A549 (cell line): Measurements from ENCODE around the gene THTPA. TPM values are rescaled to one million over a fixed set of nuclear protein-coding genes. Genes with fewer than 3 reads are reported as not detected.
A peak's percentile ranks its signal among the peaks of the same experiment; 100 is the strongest.

Source experiments
- CBX2 ChIP-seq: fragments of 200-600 bp; sonication (generic); IDR thresholded peaks from 2 replicates; pipeline ENCODE4 v1.6.1; 2016; ENCODE audit warnings: low read depth, mild to moderate bottlenecking, borderline replicate concordance
- CEBPB ChIP-seq, 2 experiments: fragments of >200 bp in 1 of 2; sonication (Bioruptor Twin) in 1 of 2; formaldehyde crosslinking in 1 of 2; IDR thresholded peaks; 2 replicates each; pipeline ENCODE4 v1.6.1; 2012 to 2016
- CHD2 ChIP-seq: fragments of 150-350 bp; IDR thresholded peaks from 2 replicates; pipeline ENCODE4 v1.6.1; 2014; ENCODE audit warnings: low read length; ENCODE audit not compliant: partially characterized antibody
- EP300 ChIP-seq, 2 experiments: fragments of >200 bp; sonication (Bioruptor Twin); formaldehyde crosslinking; IDR thresholded peaks; 2 replicates in 1 of 2; 3 replicates in 1 of 2; pipeline ENCODE4 v1.6.1; 2016 to 2017
- FOSB ChIP-seq: fragments of 250-450 bp; sonication (Bioruptor Pico); IDR thresholded peaks from 2 replicates; pipeline ENCODE4 v1.5.0; 2020; ENCODE audit warnings: mild to moderate bottlenecking, moderate library complexity
- FOSL2 ChIP-seq, 2 experiments: fragments of 450-650 bp in 1 of 2; fragments of >200 bp in 1 of 2; sonication (Bioruptor Twin) in 1 of 2; formaldehyde crosslinking; IDR thresholded peaks; 2 replicates each; pipeline versions ENCODE4 v1.5.0 to v1.6.1; 2016 to 2020; ENCODE audit warnings: mild to moderate bottlenecking in 1 of 2, moderate library complexity in 1 of 2
- HEYL ChIP-seq: fragments of 250-450 bp; sonication (Bioruptor Pico); IDR thresholded peaks from 2 replicates; pipeline ENCODE4 v1.8.0; 2021; ENCODE audit warnings: mild to moderate bottlenecking, moderate library complexity
- JUN ChIP-seq, 2 experiments: fragments of >200 bp; sonication (Bioruptor Twin); formaldehyde crosslinking; IDR thresholded peaks; 2 replicates in 1 of 2; 3 replicates in 1 of 2; pipeline ENCODE4 v1.6.1; 2016 to 2017
- JUNB ChIP-seq: fragments of >200 bp; sonication (Bioruptor Twin); formaldehyde crosslinking; IDR thresholded peaks from 2 replicates; pipeline ENCODE4 v1.6.1; 2016
- KDM5A ChIP-seq: fragments of 200-600 bp; sonication (generic); IDR thresholded peaks from 2 replicates; pipeline ENCODE4 v1.6.1; 2016; ENCODE audit warnings: antibody characterized with exemption, mild to moderate bottlenecking
- MYC ChIP-seq: IDR thresholded peaks from 2 replicates; pipeline ENCODE4 v1.6.1; 2012; ENCODE audit warnings: mild to moderate bottlenecking, inconsistent platforms, low read length, improper control_type of control experiment, borderline replicate concordance
- NFE2L2 ChIP-seq: fragments of 150-350 bp; conservative IDR thresholded peaks from 2 replicates; pipeline ENCODE4 v1.6.1; 2014; ENCODE audit warnings: low read length
- NPAS2 ChIP-seq: fragments of 250-450 bp; sonication (Bioruptor Pico); IDR thresholded peaks from 2 replicates; pipeline ENCODE4 v1.8.0; 2022; ENCODE audit warnings: mild to moderate bottlenecking, moderate library complexity, borderline replicate concordance
- NR3C1 ChIP-seq: fragments of >200 bp; sonication (Bioruptor Twin); formaldehyde crosslinking; IDR thresholded peaks from 3 replicates; pipeline ENCODE4 v1.6.1; 2017
- PHF8 ChIP-seq: fragments of 200-600 bp; sonication (generic); IDR thresholded peaks from 2 replicates; pipeline ENCODE4 v1.6.1; 2016; ENCODE audit warnings: low read depth, mild to moderate bottlenecking, antibody characterized with exemption, moderate library complexity, borderline replicate concordance
- POLR2A ChIP-seq: IDR thresholded peaks from 2 replicates; pipeline ENCODE4 v1.6.1; 2012; ENCODE audit warnings: mild to moderate bottlenecking, low read length
- RCOR1 ChIP-seq: fragments of 150-350 bp; IDR thresholded peaks from 2 replicates; pipeline ENCODE4 v1.6.1; 2014; ENCODE audit warnings: antibody characterized with exemption, low read length, low read depth
- RFX5 ChIP-seq: fragments of 450-650 bp; IDR thresholded peaks from 2 replicates; pipeline ENCODE4 v1.7.1; 2014; ENCODE audit warnings: antibody characterized with exemption, mild to moderate bottlenecking, moderate library complexity
- RNF2 ChIP-seq: fragments of 200-600 bp; sonication (generic); IDR thresholded peaks from 2 replicates; pipeline ENCODE4 v1.6.1; 2016; ENCODE audit warnings: low read depth, mild to moderate bottlenecking, antibody characterized with exemption, moderate library complexity, borderline replicate concordance
- SMC3 ChIP-seq: fragments of >200 bp; sonication (Bioruptor Twin); formaldehyde crosslinking; IDR thresholded peaks from 3 replicates; pipeline ENCODE4 v1.6.1; 2018; ENCODE audit warnings: inconsistent platforms
- SREBF2 ChIP-seq: fragments of 450-650 bp; IDR thresholded peaks from 2 replicates; pipeline ENCODE4 v1.6.1; 2014; ENCODE audit warnings: mild to moderate bottlenecking, moderate library complexity
- TFCP2L1 ChIP-seq: fragments of 250-450 bp; sonication (Bioruptor Pico); IDR thresholded peaks from 2 replicates; pipeline ENCODE4 v1.5.0; 2021; ENCODE audit warnings: mild to moderate bottlenecking
- TP53 ChIP-seq: fragments of 250-450 bp; sonication (Bioruptor Pico); IDR thresholded peaks from 2 replicates; pipeline ENCODE4 v1.5.0; 2021; ENCODE audit warnings: mild to moderate bottlenecking, moderate library complexity
- ZC3H11A ChIP-seq: fragments of 450-650 bp; IDR thresholded peaks from 2 replicates; pipeline ENCODE4 v1.6.1; 2014; ENCODE audit warnings: antibody characterized with exemption, mild to moderate bottlenecking
- ZFP36 ChIP-seq: fragments of 450-650 bp; IDR thresholded peaks from 2 replicates; pipeline ENCODE4 v1.6.1; 2014; ENCODE audit warnings: borderline replicate concordance; ENCODE audit not compliant: partially characterized antibody
- ZNF302 ChIP-seq: fragments of 250-450 bp; sonication (Bioruptor Pico); IDR thresholded peaks from 2 replicates; pipeline ENCODE4 v1.9.0; 2021; ENCODE audit warnings: inconsistent platforms, mild to moderate bottlenecking, moderate library complexity
- ZSCAN20 ChIP-seq: fragments of 250-450 bp; sonication (Bioruptor Pico); IDR thresholded peaks from 2 replicates; pipeline ENCODE4 v1.8.0; 2022; ENCODE audit warnings: mild to moderate bottlenecking, moderate library complexity
- polyA plus RNA-seq, 4 experiments: library from polyadenylated mRNA; depleted of rRNA in 3 of 4; stranded (reverse); fragments of >200 nt; fragmentation: RNase III in 1 of 4; extraction: RNeasy Plus Mini Kit Qiagen cat#74134 plus additional on column Dnase treatment in 1 of 4; gene quantifications; 2 replicates in 3 of 4; 3 replicates in 1 of 4; pipeline ENCODE4 v1.2.3, GENCODE V29; 2011 to 2017
- TF ChIP-seq, protein P1 (sequence below): IDR thresholded peaks from 2 replicates; pipeline ENCODE4 v1.6.1; 2012
- TF ChIP-seq, protein P2 (sequence below): IDR thresholded peaks from 2 replicates; pipeline ENCODE4 v1.6.1; 2012; ENCODE audit warnings: low read depth, borderline replicate concordance
- TF ChIP-seq, protein P3 (sequence below): fragments of 450-650 bp; IDR thresholded peaks from 2 replicates; pipeline ENCODE4 v1.6.1; 2014; ENCODE audit warnings: antibody characterized with exemption
- TF ChIP-seq, protein P4 (sequence below): fragments of >200 bp; sonication (Bioruptor Twin); formaldehyde crosslinking; IDR thresholded peaks from 2 replicates; pipeline ENCODE4 v1.6.1; 2016
- TF ChIP-seq, protein P5 (sequence below): fragments of 200-600 bp; sonication (generic); IDR thresholded peaks from 2 replicates; pipeline ENCODE4 v1.6.1; 2016; ENCODE audit warnings: antibody characterized with exemption, mild to moderate bottlenecking, moderate library complexity
- TF ChIP-seq, protein P6 (sequence below): fragments of 250-450 bp; sonication (Bioruptor Pico); IDR thresholded peaks from 2 replicates; pipeline ENCODE4 v1.5.0; 2020; ENCODE audit warnings: low read depth, mild to moderate bottlenecking, moderate library complexity

THTPA gene
- polyA plus RNA-seq, 2 of the 4 experiments (the other 2 are of a cell fraction): 8.1 to 23.9 TPM

DNA sequence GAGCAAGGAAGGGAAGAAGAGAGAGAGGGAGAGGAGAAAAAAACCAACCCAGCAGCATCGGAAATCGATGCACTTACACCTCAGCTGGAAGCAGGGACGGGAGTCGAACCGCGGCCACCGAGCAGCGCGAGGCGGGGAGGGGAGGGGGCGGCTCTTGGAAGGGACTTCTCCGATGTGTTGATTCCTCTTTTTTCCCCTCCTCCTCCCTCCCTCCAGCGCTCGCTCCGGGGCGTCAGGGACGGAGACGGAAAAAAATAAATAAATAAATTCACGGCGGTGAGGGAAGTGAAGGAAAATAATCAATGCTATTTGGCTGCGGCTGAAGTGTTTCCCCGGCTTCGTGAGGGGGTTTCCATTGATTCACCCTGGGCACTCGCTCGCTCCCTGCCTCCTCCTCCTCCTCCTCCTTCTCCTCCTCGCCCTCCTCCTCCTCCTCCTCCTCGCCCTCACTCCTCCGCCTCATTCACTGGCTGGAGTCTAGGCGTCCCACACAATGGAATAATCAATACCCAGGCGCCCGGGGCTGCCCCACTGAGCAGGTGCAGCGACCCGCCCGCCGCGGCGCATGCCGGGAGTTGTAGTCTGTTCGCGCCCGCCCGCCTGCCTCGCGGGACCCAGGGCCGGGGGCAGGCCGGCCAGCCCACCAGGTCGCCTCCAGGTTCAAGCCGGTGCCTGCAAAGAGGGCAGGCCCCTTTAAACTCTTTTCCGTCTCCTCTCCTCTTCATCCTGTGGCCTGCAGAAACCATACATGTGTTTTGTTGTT, 4.6 kb upstream of the THTPA start, which contains the start of gene ZFHX2 (continued):
- TF ChIP-seq FOSB (CRISPR knock-in tag) (no peak), SMC3 (no peak), CBX2 (no peak), SREBF2 (no peak), ZC3H11A (no peak), ZFP36 (no peak), FOSL2 (IDR thresholded peaks at IDR 0.05) (no peak), FOSL2 (CRISPR knock-in tag; IDR thresholded peaks at IDR 0.05) (no peak), JUNB (no peak), NPAS2 (CRISPR knock-in tag) (no peak), ZSCAN20 (CRISPR knock-in tag) (no peak), POLR2A (peak; percentile 44), RCOR1 (no peak), CEBPB (IDR thresholded peaks at IDR 0.05) (no peak), NFE2L2 (no peak), CHD2 (peak; percentile 61), JUN (IDR thresholded peaks at IDR 0.05) (no peak; a peak in 1 of 5 replicates), RNF2 (no peak), NR3C1 (no peak), TP53 (no peak), EP300 (IDR thresholded peaks at IDR 0.05) (no peak), KDM5A (no peak), HEYL (CRISPR knock-in tag) (no peak), ZNF302 (CRISPR knock-in tag) (no peak), RFX5 (no peak), MYC (no peak), PHF8 (0 out of 2 replicates have a peak, but pooled peaks have one; percentile 6), TFCP2L1 (CRISPR knock-in tag) (no peak)
- TF ChIP-seq, protein P1, sequence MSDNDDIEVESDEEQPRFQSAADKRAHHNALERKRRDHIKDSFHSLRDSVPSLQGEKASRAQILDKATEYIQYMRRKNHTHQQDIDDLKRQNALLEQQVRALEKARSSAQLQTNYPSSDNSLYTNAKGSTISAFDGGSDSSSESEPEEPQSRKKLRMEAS: peak; percentile 14; the same call in 1 of the 2 replicates
- TF ChIP-seq, protein P2, sequence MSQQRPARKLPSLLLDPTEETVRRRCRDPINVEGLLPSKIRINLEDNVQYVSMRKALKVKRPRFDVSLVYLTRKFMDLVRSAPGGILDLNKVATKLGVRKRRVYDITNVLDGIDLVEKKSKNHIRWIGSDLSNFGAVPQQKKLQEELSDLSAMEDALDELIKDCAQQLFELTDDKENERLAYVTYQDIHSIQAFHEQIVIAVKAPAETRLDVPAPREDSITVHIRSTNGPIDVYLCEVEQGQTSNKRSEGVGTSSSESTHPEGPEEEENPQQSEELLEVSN: no peak
- TF ChIP-seq, protein P3, sequence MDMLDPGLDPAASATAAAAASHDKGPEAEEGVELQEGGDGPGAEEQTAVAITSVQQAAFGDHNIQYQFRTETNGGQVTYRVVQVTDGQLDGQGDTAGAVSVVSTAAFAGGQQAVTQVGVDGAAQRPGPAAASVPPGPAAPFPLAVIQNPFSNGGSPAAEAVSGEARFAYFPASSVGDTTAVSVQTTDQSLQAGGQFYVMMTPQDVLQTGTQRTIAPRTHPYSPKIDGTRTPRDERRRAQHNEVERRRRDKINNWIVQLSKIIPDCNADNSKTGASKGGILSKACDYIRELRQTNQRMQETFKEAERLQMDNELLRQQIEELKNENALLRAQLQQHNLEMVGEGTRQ: no peak
- TF ChIP-seq, protein P4, sequence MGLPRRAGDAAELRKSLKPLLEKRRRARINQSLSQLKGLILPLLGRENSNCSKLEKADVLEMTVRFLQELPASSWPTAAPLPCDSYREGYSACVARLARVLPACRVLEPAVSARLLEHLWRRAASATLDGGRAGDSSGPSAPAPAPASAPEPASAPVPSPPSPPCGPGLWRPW: no peak
- TF ChIP-seq, protein P5, sequence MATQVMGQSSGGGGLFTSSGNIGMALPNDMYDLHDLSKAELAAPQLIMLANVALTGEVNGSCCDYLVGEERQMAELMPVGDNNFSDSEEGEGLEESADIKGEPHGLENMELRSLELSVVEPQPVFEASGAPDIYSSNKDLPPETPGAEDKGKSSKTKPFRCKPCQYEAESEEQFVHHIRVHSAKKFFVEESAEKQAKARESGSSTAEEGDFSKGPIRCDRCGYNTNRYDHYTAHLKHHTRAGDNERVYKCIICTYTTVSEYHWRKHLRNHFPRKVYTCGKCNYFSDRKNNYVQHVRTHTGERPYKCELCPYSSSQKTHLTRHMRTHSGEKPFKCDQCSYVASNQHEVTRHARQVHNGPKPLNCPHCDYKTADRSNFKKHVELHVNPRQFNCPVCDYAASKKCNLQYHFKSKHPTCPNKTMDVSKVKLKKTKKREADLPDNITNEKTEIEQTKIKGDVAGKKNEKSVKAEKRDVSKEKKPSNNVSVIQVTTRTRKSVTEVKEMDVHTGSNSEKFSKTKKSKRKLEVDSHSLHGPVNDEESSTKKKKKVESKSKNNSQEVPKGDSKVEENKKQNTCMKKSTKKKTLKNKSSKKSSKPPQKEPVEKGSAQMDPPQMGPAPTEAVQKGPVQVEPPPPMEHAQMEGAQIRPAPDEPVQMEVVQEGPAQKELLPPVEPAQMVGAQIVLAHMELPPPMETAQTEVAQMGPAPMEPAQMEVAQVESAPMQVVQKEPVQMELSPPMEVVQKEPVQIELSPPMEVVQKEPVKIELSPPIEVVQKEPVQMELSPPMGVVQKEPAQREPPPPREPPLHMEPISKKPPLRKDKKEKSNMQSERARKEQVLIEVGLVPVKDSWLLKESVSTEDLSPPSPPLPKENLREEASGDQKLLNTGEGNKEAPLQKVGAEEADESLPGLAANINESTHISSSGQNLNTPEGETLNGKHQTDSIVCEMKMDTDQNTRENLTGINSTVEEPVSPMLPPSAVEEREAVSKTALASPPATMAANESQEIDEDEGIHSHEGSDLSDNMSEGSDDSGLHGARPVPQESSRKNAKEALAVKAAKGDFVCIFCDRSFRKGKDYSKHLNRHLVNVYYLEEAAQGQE: peak; percentile 75
- TF ChIP-seq, protein P6, sequence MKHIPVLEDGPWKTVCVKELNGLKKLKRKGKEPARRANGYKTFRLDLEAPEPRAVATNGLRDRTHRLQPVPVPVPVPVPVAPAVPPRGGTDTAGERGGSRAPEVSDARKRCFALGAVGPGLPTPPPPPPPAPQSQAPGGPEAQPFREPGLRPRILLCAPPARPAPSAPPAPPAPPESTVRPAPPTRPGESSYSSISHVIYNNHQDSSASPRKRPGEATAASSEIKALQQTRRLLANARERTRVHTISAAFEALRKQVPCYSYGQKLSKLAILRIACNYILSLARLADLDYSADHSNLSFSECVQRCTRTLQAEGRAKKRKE (CRISPR knock-in tag): 0 out of 2 replicates have a peak, but pooled peaks have one; percentile 19
